A673 (cell line): Measurements from ENCODE around the gene FADS3. TPM values are rescaled to one million over a fixed set of nuclear protein-coding genes. Genes with fewer than 3 reads are reported as not detected.
A peak's percentile ranks its signal among the peaks of the same experiment; 100 is the strongest.

Experiments used
- BruUV-seq: library from RNA; stranded (reverse); fragments of 400-500 nt; replicated peaks from 2 replicates; lab custom pipeline; 2021; lab: Mats Ljungman, UMichigan
- CTCF ChIA-PET: fragments of 300-600 bp; sonication (Branson Sonifier 250); formaldehyde crosslinking; loops from one replicate; lab custom pipeline; 2022; ENCODE audit warnings: antibody characterized with exemption; lab: Charles Lee
- POLR2A ChIA-PET: fragments of 300-600 bp; sonication (Branson Sonifier 250); formaldehyde crosslinking; loops from one replicate; lab custom pipeline; 2022; ENCODE audit warnings: antibody characterized with exemption; ENCODE audit not compliant: low non-redundant PET; lab: Charles Lee
- DNase-seq: peaks from one replicate; pipeline ENCODE4 v3.0.0-alpha.2; 2015; ENCODE audit warnings: low spot score
- H3K27ac ChIP-seq: fragments of 200-600 bp; sonication (generic); 2 replicates; pipeline ENCODE4 v1.5.1; 2016; ENCODE audit warnings: mixed run types, low read depth, mild to moderate bottlenecking, mixed read lengths, antibody characterized with exemption, low read length; ENCODE audit not compliant: poor library complexity, severe bottlenecking
- H3K27me3 ChIP-seq: fragments of 200-600 bp; sonication (generic); replicated peaks from 2 replicates; pipeline ENCODE4 v1.6.1; 2017; ENCODE audit warnings: mixed run types, low read depth, mild to moderate bottlenecking, mixed read lengths, antibody characterized with exemption, low read length; ENCODE audit not compliant: insufficient read depth, poor library complexity
- H3K36me3 ChIP-seq: fragments of 200-600 bp; sonication (generic); 2 replicates; pipeline ENCODE4 v1.6.1; 2016; ENCODE audit warnings: mixed run types, mild to moderate bottlenecking, mixed read lengths, antibody characterized with exemption, low read length; ENCODE audit not compliant: insufficient read depth, poor library complexity, severe bottlenecking
- H3K4me1 ChIP-seq: fragments of 200-600 bp; sonication (generic); 2 replicates; pipeline ENCODE4 v1.6.1; 2017; ENCODE audit warnings: mixed run types, mild to moderate bottlenecking, mixed read lengths, antibody characterized with exemption, low read length; ENCODE audit not compliant: insufficient read depth, poor library complexity, severe bottlenecking
- H3K4me3 ChIP-seq: fragments of 200-600 bp; sonication (generic); 2 replicates; pipeline ENCODE4 v1.5.1; 2016; ENCODE audit warnings: low read depth, mixed run types, mild to moderate bottlenecking, mixed read lengths, low read length; ENCODE audit not compliant: poor library complexity, severe bottlenecking
- H3K9me3 ChIP-seq: fragments of 200-600 bp; sonication (generic); 2 replicates; pipeline ENCODE4 v1.6.1; 2016; ENCODE audit warnings: mixed run types, low read depth, mild to moderate bottlenecking, mixed read lengths, antibody characterized with exemption, low read length; ENCODE audit not compliant: poor library complexity, severe bottlenecking
- EZH2 ChIP-seq: fragments of 200-600 bp; sonication (generic); IDR thresholded peaks from 2 replicates; pipeline ENCODE4 v1.6.1; 2017; ENCODE audit warnings: borderline replicate concordance, low read depth, mild to moderate bottlenecking, mixed read lengths, antibody characterized with exemption, low read length; ENCODE audit not compliant: poor library complexity, severe bottlenecking
- intact Hi-C: fragments of 100-400 bp; cut with micrococcal nuclease; formaldehyde crosslinking; loops from one replicate; pipeline ENCODE4 v1.10.0; 2022; ENCODE audit not compliant: unreplicated experiment
- total RNA-seq: library from RNA; stranded (reverse); gene quantifications from 2 replicates; pipeline ENCODE4 v1.2.3, GENCODE V29; 2021
- TF ChIP-seq, protein P1 (sequence below): fragments of 300-800, 200-600 bp; sonication (generic); conservative IDR thresholded peaks from 2 replicates; pipeline ENCODE4 v1.5.1; 2017; ENCODE audit warnings: low read depth, mild to moderate bottlenecking, antibody characterized with exemption, low read length, moderate library complexity, mixed read lengths

The FADS3 gene
- total RNA-seq, 1 experiment from 2014 or later = 23.3 TPM

GRCh38 chr11:61854966-61855714, 36.2 kb downstream of the FADS3 start:
- H3K36me3 ChIP-seq = peaks cover 97% of the 10 kb centered on the region
- intact Hi-C loops = no loop called here
- H3K27ac ChIP-seq = peak overlapping the region; percentile 89
- H3K4me1 ChIP-seq = peaks cover 36% of the 10 kb centered on the region
- no peak overlapping the region for H3K4me3 ChIP-seq
- H3K9me3 ChIP-seq = no peaks in the 10 kb centered on the region
- H3K27me3 ChIP-seq = no peaks in the 10 kb centered on the region
- BruUV-seq = no TSS peak
- TF ChIP-seq, protein P1, sequence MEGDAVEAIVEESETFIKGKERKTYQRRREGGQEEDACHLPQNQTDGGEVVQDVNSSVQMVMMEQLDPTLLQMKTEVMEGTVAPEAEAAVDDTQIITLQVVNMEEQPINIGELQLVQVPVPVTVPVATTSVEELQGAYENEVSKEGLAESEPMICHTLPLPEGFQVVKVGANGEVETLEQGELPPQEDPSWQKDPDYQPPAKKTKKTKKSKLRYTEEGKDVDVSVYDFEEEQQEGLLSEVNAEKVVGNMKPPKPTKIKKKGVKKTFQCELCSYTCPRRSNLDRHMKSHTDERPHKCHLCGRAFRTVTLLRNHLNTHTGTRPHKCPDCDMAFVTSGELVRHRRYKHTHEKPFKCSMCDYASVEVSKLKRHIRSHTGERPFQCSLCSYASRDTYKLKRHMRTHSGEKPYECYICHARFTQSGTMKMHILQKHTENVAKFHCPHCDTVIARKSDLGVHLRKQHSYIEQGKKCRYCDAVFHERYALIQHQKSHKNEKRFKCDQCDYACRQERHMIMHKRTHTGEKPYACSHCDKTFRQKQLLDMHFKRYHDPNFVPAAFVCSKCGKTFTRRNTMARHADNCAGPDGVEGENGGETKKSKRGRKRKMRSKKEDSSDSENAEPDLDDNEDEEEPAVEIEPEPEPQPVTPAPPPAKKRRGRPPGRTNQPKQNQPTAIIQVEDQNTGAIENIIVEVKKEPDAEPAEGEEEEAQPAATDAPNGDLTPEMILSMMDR = no peak
- TF ChIP-seq EZH2 = no peak
- ChIA-PET CTCF (no interaction called here), POLR2A (no interaction called here)
- no peak for DNase-seq

GRCh38 chr11:61854206-61854895, 37.0 kb downstream of the FADS3 start:
- Histone ChIP-seq H3K9me3 (no peaks in the 10 kb centered on the region), H3K27me3 (no peaks in the 10 kb centered on the region), H3K36me3 (peaks cover 97% of the 10 kb centered on the region), H3K4me1 (peaks cover 36% of the 10 kb centered on the region), H3K27ac (peak overlapping the region; percentile 89), H3K4me3 (no peak overlapping the region)
- no peak for DNase-seq
- POLR2A ChIA-PET = no interaction called here
- TF ChIP-seq, protein P1 = no peak
- TF ChIP-seq EZH2 = no peak
- no TSS peak for BruUV-seq
- intact Hi-C loops = no loop called here
- CTCF ChIA-PET = no interaction called here

- CTCF ChIA-PET = interaction anchor here (0.6 to 0.8 kb wide), 4 partner anchors 7 to 210 kb away, joined by 4 to 8 read pairs (median 4); no protein-coding TSS in a partner anchor
- Histone ChIP-seq H3K27ac (peak overlapping the region; percentile 89), H3K27me3 (no peaks in the 10 kb centered on the region), H3K4me3 (no peak overlapping the region), H3K36me3 (peaks cover 97% of the 10 kb centered on the region), H3K4me1 (peaks cover 36% of the 10 kb centered on the region), H3K9me3 (no peaks in the 10 kb centered on the region)
- DNase-seq = no peak
- BruUV-seq = no TSS peak
- TF ChIP-seq, protein P1 = no peak
- no peak for TF ChIP-seq EZH2
- POLR2A ChIA-PET = interaction anchor here (0.6 kb wide), 1 partner anchor 232 kb away, joined by 9 read pairs; no protein-coding TSS in a partner anchor
- intact Hi-C loops = no loop called here
Observed at GRCh38 chr11:61853698-61854169, 37.6 kb downstream of the FADS3 start.
